Bronchial epithelial cell (primary cell): ENCODE data around the gene UGT1A5. TPM values are rescaled to one million over a fixed set of nuclear protein-coding genes. Genes with fewer than 3 reads are reported as not detected.

Experiments
- DNase-seq: peaks from one replicate; pipeline ENCODE4 v3.0.0-alpha.2; 2010; ENCODE audit warnings: low read depth
- FAIRE-seq: peaks from 2 replicates; lab custom pipeline; 2011; peaks lifted over from hg19 to GRCh38; lab: Jason Lieb, UNC
- H3K27me3 ChIP-seq: 2 replicates; pipeline ENCODE4 v1.5.1; 2011; ENCODE audit warnings: low read length; ENCODE audit not compliant: control insufficient read depth, insufficient read depth
- H3K36me3 ChIP-seq: 2 replicates; pipeline ENCODE4 v1.5.1; 2011; ENCODE audit warnings: low read length; ENCODE audit not compliant: control insufficient read depth, insufficient read depth
- H3K4me3 ChIP-seq: 2 replicates; pipeline ENCODE4 v1.5.1; 2011; ENCODE audit warnings: mild to moderate bottlenecking, low read depth, low read length, control low read depth
- CTCF ChIP-seq: IDR thresholded peaks from 2 replicates; pipeline ENCODE4 v1.5.1; 2011; ENCODE audit warnings: mild to moderate bottlenecking, moderate library complexity, low read length, control low read depth, inconsistent platforms; ENCODE audit not compliant: insufficient read depth, severe bottlenecking
- total RNA-seq: library from RNA; depleted of rRNA; stranded (reverse); fragments of >200 nt; gene quantifications from 2 replicates; pipeline ENCODE4 v1.2.1, GENCODE V29; 2014

Gene UGT1A5
- total RNA-seq, 1 donor from 2014 or later, result 0.26 TPM

- TF ChIP-seq CTCF, result no peak
- Histone ChIP-seq H3K36me3 (no peaks in the 10 kb centered on the region), H3K4me3 (no peak overlapping the region), H3K27me3 (no peaks in the 10 kb centered on the region)
- no peak for FAIRE-seq
- no peak for DNase-seq
Observed at GRCh38 chr2:233789554-233789953, 76.8 kb downstream of the UGT1A5 start.

GRCh38 chr2:233791151-233791882, 78.6 kb downstream of the UGT1A5 start:
- H3K36me3 ChIP-seq, result no peaks in the 10 kb centered on the region
- no peaks in the 10 kb centered on the region for H3K27me3 ChIP-seq
- DNase-seq, result no peak
- no peak overlapping the region for H3K4me3 ChIP-seq
- FAIRE-seq, result no peak
- TF ChIP-seq CTCF, result no peak

DNA sequence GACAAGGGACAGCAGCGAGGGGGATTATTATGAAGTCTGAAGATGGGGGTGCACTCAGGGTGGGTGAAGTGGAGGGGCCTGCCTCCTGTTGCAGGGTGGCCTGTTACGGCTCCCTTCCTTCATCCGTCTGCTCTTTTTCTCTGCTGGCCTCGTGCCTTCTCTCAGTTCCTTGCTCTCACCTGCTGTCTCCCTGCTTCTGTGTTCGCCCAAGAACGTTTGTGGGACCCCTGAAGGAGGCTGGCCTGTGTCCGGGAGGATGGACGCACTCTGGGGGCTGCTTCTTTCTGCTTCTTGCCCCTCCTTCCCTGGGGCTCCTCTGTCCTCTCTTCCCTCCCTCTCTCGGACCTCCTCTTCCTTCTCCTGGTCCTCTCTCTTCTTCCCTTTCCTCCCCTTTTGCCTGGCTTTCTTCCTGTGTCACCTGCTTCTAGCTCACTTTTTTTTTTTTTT, 79.2 kb downstream of the UGT1A5 start:
- Histone ChIP-seq H3K4me3 (no peak overlapping the region), H3K27me3 (no peaks in the 10 kb centered on the region), H3K36me3 (no peaks in the 10 kb centered on the region)
- no peak for TF ChIP-seq CTCF
- FAIRE-seq, result no peak
- DNase-seq, result no peak

- TF ChIP-seq CTCF, result no peak
- FAIRE-seq (no peak), DNase-seq (no peak)
- Histone ChIP-seq H3K27me3 (no peaks in the 10 kb centered on the region), H3K4me3 (no peak overlapping the region), H3K36me3 (no peaks in the 10 kb centered on the region)
Observed at GRCh38 chr2:233792720-233793119, 80.0 kb downstream of the UGT1A5 start.

GRCh38 chr2:233793465-233794127, 80.9 kb downstream of the UGT1A5 start:
- Histone ChIP-seq H3K4me3 (no peak overlapping the region), H3K27me3 (no peaks in the 10 kb centered on the region), H3K36me3 (no peaks in the 10 kb centered on the region)
- FAIRE-seq (no peak), DNase-seq (no peak)
- TF ChIP-seq CTCF, result no peak
